HG02623 (cell line): ENCODE data around the gene PRSS50.
"Not testable (repeated sequence)": the region's sequence is repeated elsewhere in the genome, so short reads cannot be mapped to it uniquely, and the experiment has no call there.

Source experiments
- ATAC-seq: cut with Tn5 transposase; IDR thresholded peaks from one replicate; pipeline ENCODE4 v1.9.1; 2021; ENCODE audit warnings: moderate library complexity; ENCODE audit not compliant: unreplicated experiment

The PRSS50 gene

GRCh38 chr3:46709157-46709654, 8.5 kb downstream of the PRSS50 start:
- ATAC-seq, result no peak

- no peak for ATAC-seq
These were observed 9.1 kb downstream of the PRSS50 start for GRCh38 chr3:46708401-46709156.

DNA sequence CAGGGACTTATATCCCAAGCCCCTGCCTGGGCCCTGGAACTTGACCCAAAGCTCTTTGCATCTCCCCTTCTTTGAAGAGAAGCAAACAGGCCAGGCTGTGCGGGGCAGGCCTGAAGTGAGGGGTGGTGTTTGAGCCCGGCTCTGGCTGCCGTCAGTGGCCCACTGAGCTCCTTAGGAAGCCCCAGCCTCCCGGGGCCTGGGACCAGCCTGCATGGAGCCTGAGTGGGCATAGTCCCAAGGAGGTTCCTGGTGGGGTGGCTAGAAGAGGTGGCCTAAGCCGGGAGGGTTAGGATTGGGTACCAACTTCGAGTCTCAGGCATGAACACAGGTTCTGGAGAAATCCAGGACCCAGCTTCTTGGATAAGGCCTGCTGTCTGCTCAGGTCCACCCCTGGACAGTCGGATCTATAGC, 10.1 kb downstream of the PRSS50 start:
- ATAC-seq, result no peak

DNA sequence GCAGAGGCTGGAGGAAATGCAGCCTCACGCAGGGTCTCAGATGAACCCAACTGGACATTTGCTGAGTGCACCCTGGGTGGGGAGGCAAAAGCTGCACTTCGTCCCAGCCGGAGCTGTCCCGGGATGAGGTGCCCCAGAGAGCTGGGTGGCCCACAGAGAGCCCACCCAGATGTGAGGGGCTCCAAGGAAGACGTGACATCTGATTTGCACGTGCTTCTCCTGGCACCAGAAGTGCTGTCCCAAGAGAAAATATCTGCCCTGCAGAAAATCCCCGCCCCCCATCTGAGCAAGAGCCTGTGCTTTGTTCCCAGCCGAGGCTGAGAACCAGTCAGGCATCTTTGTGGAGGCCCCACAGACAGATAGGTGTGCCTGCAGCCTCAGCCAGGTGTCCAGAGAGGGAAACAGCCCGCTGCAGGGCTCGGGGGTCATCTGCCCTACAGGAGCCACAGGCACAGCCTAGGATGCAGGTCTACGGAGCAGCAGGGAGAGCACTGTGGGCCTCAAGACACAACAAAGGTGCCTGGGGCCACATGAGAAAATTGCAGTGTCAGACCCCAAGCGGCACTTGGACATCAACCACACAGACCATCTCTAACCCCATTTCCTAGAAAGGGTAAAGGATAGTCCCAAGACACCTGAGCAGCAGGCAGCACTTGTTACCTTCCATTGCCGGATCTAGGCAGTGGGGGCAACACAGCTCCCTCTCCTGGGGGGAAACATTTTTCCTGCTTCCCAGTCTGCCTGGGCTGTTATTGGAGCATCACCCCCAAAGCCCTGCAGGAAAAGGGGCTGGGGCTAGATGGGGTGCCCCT, 10.7 kb downstream of the PRSS50 start:
- ATAC-seq, result no peak

DNA sequence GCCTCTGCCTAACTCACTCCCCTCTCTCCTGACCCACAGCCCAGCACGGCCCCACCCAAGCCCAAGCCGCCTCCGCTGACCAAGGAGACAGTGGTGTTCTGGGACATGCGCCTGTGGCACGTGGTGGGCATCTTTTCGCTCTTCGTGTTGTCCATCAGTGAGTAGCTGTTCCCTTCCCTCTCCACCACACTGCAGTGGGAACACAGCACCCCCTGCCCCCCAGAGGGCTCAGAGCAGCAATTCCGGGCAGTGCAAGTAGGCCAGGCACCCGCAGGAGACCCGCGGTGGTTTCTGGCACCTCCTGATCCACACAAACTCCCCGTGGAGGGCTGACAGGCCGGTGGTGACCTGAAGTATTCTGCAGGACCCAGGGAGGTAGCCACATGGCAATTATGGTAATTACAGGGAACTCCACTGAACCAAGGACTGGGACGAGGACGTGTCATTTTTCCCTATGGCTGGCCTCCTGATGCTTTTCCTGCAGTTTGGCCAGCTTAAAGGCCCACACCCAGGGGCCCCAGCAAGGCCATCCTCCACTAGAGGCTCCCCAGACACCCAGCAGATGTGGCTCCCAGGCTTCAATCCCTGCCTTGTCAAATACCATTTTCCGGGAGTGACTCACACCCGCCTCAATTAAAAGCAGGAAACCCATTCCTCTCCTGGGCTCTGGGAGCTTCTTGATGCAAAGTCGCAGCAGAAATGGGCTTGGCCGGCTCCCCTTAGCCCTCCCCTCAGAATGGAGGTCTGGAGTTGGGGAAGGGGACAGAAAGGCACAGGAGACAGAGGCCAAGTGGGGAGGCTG, 11.7 kb downstream of the PRSS50 start:
- no peak for ATAC-seq

DNA sequence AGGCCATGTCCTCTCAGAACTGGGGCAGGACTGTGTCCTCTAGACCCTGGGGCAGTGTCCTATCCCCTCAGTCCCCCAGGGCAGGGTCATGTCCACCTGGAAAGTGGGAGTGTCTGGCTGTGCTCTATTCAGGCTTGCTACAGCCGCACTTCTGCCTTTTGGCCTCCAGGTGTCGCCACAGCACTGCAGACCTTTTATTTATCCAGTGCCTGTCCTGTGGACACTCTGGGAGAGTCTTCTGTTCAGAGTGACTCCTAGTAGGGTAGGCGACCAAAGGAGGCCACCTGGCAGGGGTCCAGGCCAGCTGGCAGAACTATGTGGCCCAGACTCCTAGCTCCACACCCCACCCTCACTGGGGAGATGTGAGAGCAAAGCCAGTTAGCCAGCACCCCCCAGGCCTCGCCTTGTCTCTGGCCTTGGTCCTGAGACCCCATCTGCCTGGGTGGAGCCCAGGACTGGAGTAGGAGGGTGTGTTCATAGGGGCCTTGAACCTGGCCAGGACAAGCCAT, 12.6 kb downstream of the PRSS50 start:
- ATAC-seq, result no peak

DNA sequence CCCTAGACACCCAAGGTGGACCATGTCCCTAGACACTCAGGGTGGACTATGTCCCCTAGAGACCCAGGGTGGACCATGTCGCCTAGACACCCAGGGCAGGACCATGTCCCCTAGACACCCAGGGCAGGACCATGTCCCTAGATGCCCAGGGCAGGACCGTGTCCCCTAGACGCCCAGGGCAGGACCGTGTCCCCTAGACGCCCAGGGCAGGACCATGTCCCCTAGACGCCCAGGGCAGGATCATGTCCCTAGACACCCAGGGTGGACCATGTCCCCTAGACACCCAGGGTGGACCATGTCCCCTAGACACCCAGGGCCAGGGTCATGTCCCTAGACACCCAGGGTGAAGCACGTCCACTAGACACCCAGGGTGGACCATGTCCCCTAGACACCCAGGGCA, 13.3 kb downstream of the PRSS50 start:
- not testable (repeated sequence) for ATAC-seq

GRCh38 chr3:46703013-46703520, 14.6 kb downstream of the PRSS50 start:
- ATAC-seq, result no peak

GRCh38 chr3:46702246-46703012, 15.2 kb downstream of the PRSS50 start:
- ATAC-seq, result no peak

GRCh38 chr3:46701181-46701939, 16.3 kb downstream of the PRSS50 start, which contains the start of gene TMIE:
TMIE (plus strand) TSS chr3:46701392; CDS start chr3:46701488, 96 bp downstream.
- no peak for ATAC-seq

DNA sequence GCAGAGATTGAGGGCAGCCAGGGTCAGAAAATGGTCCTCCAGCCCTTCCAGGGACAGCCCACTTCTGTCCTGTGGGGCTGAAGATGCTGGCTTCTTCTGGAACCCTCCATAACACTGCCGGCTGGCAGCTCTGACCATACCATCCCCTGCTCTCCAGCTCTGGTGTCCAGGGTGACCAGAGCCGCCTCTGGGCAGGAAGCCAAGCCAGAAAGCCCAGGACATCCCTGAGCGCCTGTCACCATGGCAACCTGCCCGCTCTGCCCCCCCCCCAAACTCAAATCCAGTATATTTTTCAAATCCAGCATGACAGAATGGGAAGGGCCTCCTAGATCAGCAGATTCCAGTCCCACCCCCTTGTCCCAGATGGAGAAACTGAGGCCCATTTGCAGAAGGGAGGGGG, 16.9 kb downstream of the PRSS50 start:
- ATAC-seq, result no peak

DNA sequence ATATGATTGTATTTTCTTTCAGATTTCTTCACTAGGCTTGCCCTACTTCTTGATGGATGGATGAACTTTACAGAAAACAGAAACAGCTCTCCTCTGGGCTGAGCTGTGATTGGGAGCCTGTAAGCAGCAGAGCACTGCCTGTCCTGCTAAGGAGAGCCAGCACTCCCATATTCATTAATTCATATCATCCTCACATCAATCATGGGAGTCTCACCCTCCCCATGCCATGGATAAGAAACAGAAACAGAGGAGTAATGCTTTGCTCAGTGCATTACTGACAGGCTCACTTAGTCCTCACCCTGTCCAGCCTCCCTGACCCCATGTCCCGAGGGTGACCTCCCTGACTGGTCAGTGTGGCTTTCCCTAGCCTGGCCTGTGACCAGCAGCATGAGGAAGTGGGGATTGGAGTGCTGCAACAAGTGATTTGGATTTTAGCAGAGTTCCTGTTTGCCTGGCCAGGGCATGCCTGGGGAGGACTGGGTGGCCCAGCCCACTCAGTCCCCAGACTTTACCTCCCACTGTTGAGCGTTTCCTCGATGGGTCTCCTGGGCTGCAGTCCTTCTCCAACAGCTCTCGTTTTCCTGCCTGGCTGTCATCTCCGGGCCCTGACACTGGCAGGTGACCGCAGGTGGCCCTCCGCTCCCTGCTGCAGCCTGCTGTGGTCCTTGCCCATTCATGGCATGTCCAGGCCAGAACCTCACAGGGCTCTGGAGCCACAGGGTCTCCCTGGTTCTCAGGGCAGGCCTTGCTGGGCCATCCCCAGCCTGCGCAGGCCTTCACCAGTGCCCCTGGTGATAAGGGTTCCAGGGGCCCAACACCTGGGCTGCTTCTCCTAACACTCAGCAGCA, 17.8 kb downstream of the PRSS50 start:
- ATAC-seq, result no peak

- no peak for ATAC-seq
These were observed 21.4 kb downstream of the PRSS50 start for GRCh38 chr3:46695962-46696894.

DNA sequence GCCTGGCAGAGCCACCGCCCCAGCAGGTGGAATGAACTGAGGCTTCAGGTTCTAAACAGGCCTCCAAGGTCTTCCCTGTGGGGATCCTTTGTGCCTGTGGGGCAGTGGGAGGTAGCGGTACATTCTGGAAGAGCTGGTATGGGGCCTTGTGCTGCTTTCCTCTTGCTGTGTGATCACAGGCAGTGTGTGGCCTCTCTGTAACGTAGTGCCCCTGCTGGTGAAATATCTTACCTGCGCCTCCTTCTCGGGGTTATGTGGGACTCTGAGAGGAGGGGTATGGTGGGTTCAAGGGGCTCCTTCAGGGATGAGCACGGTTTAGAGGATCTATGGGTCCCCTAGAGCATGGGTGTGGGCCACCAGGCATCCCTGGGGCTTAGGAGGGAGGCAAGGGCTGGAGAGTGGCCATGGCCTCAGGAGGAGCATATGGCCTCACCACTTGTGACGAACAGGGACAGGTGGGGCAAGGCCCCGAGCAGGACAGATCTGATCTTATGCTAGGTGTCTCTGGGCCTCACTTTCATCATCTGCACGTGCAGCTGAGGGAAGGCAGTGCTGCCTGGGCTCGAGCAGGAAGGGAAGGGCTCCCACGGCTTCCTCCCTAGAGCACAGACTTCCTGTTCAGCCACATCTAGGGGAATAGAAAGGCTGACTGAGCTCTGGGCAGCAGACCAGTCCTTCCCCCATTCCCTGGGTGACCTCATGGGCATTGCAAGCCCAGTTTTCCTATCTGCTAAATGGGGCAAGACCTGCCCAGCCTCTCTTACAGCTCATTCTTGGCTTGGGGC, 22.3 kb downstream of the PRSS50 start:
- ATAC-seq, result no peak

GRCh38 chr3:46694520-46694919, 23.1 kb downstream of the PRSS50 start:
- ATAC-seq, result no peak

- no peak for ATAC-seq
These were observed 23.8 kb downstream of the PRSS50 start for GRCh38 chr3:46693892-46694226.
